ENCODE data around the gene RPTOR.

Gene RPTOR

GRCh38 chr17:80599546-80600305 is 55.1 kb downstream of the RPTOR start:
- no peaks in the 10 kb centered on the region for H3K27me3 ChIP-seq (replicated peaks)
- in situ Hi-C loops (cut with HindIII; ENCODE audit: low pct_ligation_motif_present, low sequenced_read_pairs) = no loop called here
- H3K4me3 ChIP-seq (ENCODE audit: low read depth, low read length) = no peak overlapping the region
- H3K27ac ChIP-seq = no peak overlapping the region
- H3K36me3 ChIP-seq (replicated peaks) = no peaks in the 10 kb centered on the region
- DNase-seq = no peak
- TF ChIP-seq CTCF (IDR thresholded peaks at IDR 0.05; ENCODE audit: low read depth, low read length, missing control alignments) = no peak

DNA sequence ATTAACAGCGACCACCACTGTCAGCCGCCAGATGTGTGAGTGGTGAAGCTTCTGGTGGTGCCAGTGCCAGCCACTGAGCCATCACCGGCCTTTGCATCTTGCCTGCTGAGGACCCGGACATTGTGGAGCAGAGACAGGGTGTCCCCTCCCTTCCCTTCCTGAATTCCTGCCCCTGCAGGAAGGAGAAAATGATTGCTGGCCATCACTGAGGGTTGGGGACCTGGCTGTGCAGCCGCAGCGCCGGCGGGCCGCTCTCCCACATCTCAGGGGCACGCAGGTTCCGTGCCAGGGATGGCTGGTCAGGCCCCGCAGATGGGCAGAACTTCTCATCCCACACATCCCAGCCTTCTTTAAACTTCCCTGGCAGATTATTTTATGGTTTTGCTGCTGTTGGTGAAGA is 56.5 kb downstream of the RPTOR start:
- H3K36me3 ChIP-seq (replicated peaks) = no peaks in the 10 kb centered on the region
- DNase-seq = no peak
- in situ Hi-C loops (cut with HindIII; ENCODE audit: low pct_ligation_motif_present, low sequenced_read_pairs) = no loop called here

DNA sequence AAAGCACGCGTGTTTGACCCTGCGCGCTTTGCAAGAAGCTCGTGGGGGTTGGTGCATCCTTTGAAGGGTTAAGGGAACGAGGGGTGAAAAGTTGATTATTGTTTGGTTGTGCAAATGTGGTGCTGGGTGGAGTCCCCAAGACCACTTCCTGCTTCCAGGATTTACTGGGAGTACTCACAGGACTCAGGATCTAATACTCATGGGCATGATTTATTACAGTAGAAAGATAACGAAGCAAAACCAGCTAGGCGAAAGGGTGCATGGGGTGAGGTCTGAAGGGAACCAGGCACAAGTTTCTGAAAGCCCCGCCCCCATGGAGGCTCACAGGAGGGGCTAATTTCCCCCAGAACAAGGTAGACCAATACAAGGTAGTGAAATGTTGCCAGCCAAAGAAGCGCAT is 58.8 kb downstream of the RPTOR start:
- H3K4me3 ChIP-seq (ENCODE audit: low read depth, low read length) = no peak overlapping the region
- DNase-seq = no peak
- H3K27ac ChIP-seq = no peak overlapping the region
- no peaks in the 10 kb centered on the region for H3K27me3 ChIP-seq (replicated peaks)
- in situ Hi-C loops (cut with HindIII; ENCODE audit: low pct_ligation_motif_present, low sequenced_read_pairs) = no loop called here
- no peak for TF ChIP-seq CTCF (IDR thresholded peaks at IDR 0.05; ENCODE audit: low read depth, low read length, missing control alignments)
- H3K36me3 ChIP-seq (replicated peaks) = no peaks in the 10 kb centered on the region

More for the DNA sequence above, 56.5 kb downstream of the RPTOR start:
- no peak overlapping the region for H3K27ac ChIP-seq
- H3K4me3 ChIP-seq (ENCODE audit: low read depth, low read length) = no peak overlapping the region
- H3K27me3 ChIP-seq (replicated peaks) = no peaks in the 10 kb centered on the region
- no peak for TF ChIP-seq CTCF (IDR thresholded peaks at IDR 0.05; ENCODE audit: low read depth, low read length, missing control alignments)

- Histone ChIP-seq H3K27me3 (replicated peaks) (no peaks in the 10 kb centered on the region), H3K27ac (no peak overlapping the region), H3K4me3 (ENCODE audit: low read depth, low read length) (no peak overlapping the region), H3K36me3 (replicated peaks) (no peaks in the 10 kb centered on the region)
- no peak for TF ChIP-seq CTCF (IDR thresholded peaks at IDR 0.05; ENCODE audit: low read depth, low read length, missing control alignments)
- in situ Hi-C loops (cut with HindIII; ENCODE audit: low pct_ligation_motif_present, low sequenced_read_pairs) = no loop called here
- DNase-seq = no peak
These were observed 59.5 kb downstream of the RPTOR start for GRCh38 chr17:80604009-80604669.

GRCh38 chr17:80604670-80605010 is 60.0 kb downstream of the RPTOR start:
- Histone ChIP-seq H3K27ac (no peak overlapping the region), H3K4me3 (ENCODE audit: low read depth, low read length) (no peak overlapping the region), H3K27me3 (replicated peaks) (no peaks in the 10 kb centered on the region), H3K36me3 (replicated peaks) (no peaks in the 10 kb centered on the region)
- in situ Hi-C loops (cut with HindIII; ENCODE audit: low pct_ligation_motif_present, low sequenced_read_pairs) = no loop called here
- no peak for DNase-seq
- no peak for TF ChIP-seq CTCF (IDR thresholded peaks at IDR 0.05; ENCODE audit: low read depth, low read length, missing control alignments)
